OCI-LY7 (cell line): Measurements from ENCODE around the gene DEPDC1. TPM values are rescaled to one million over a fixed set of nuclear protein-coding genes. Genes with fewer than 3 reads are reported as not detected.
"Not testable (repeated sequence)": the region's sequence is repeated elsewhere in the genome, so short reads cannot be mapped to it uniquely, and the experiment has no call there.

Source experiments
- BruUV-seq: library from RNA; stranded (reverse); fragments of 400-500 nt; replicated peaks from 2 replicates; lab custom pipeline; 2021; lab: Mats Ljungman, UMichigan
- CTCF ChIA-PET: fragments of 300-600 bp; sonication (Branson Sonifier 250); formaldehyde crosslinking; loops from one replicate; lab custom pipeline; 2022; ENCODE audit warnings: antibody characterized with exemption; ENCODE audit not compliant: unreplicated experiment; lab: Charles Lee
- POLR2A ChIA-PET: fragments of 300-600 bp; sonication (Branson Sonifier 250); formaldehyde crosslinking; loops from one replicate; lab custom pipeline; 2022; ENCODE audit warnings: antibody characterized with exemption; lab: Charles Lee
- DNase-seq: peaks from one replicate; pipeline ENCODE4 v3.0.0-alpha.2; 2015; ENCODE audit warnings: low spot score
- H2AFZ ChIP-seq: fragments of 200-600 bp; sonication (generic), shearing (Covaris generic); 2 replicates; pipeline ENCODE4 v1.6.1; 2014; ENCODE audit warnings: mild to moderate bottlenecking, antibody characterized with exemption, low read length, moderate library complexity
- H3K27ac ChIP-seq: fragments of 200-600 bp; sonication (generic); 2 replicates; pipeline ENCODE4 v1.5.1; 2014; ENCODE audit warnings: mixed run types, low read depth, mild to moderate bottlenecking, moderate library complexity, low read length, inconsistent platforms; ENCODE audit not compliant: poor library complexity, severe bottlenecking
- H3K36me3 ChIP-seq: fragments of 200-600 bp; sonication (generic); 2 replicates; pipeline ENCODE4 v1.6.1; 2014; ENCODE audit warnings: mild to moderate bottlenecking, antibody characterized with exemption, low read length, moderate library complexity, mixed read lengths; ENCODE audit not compliant: insufficient read depth
- H3K4me1 ChIP-seq: fragments of 200-600 bp; sonication (generic); 2 replicates; pipeline ENCODE4 v1.5.1; 2014; ENCODE audit warnings: mild to moderate bottlenecking, low read length; ENCODE audit not compliant: insufficient read depth, poor library complexity, severe bottlenecking
- H3K4me2 ChIP-seq: fragments of 200-600 bp; sonication (generic); 2 replicates; pipeline ENCODE4 v1.6.1; 2014; ENCODE audit warnings: mild to moderate bottlenecking, low read length
- H3K4me3 ChIP-seq: fragments of 200-600 bp; sonication (generic); 2 replicates; pipeline ENCODE4 v1.5.1; 2014; ENCODE audit warnings: mild to moderate bottlenecking, low read depth, low read length; ENCODE audit not compliant: poor library complexity, severe bottlenecking
- H3K79me2 ChIP-seq: fragments of 200-600 bp; sonication (generic); 2 replicates; pipeline ENCODE4 v1.6.1; 2016; ENCODE audit warnings: low read depth, mild to moderate bottlenecking, low read length, moderate library complexity, mixed read lengths; ENCODE audit not compliant: insufficient read depth
- H3K9me2 ChIP-seq: fragments of 200-600 bp; sonication (generic); 2 replicates; pipeline ENCODE4 v1.6.1; 2016; ENCODE audit warnings: mild to moderate bottlenecking, low read length, mixed read lengths; ENCODE audit not compliant: insufficient read depth
- H3K9me3 ChIP-seq: fragments of 200-600 bp; sonication (generic); 2 replicates; pipeline ENCODE4 v1.6.1; 2014; ENCODE audit warnings: mild to moderate bottlenecking, mixed run types, low read length, mixed read lengths
- H4K20me1 ChIP-seq: fragments of 200-600 bp; sonication (generic); 2 replicates; pipeline ENCODE4 v1.6.1; 2014; ENCODE audit warnings: mild to moderate bottlenecking, antibody characterized with exemption, low read length, moderate library complexity, mixed read lengths; ENCODE audit not compliant: insufficient read depth
- EZH2phosphoT487 ChIP-seq: fragments of 200-600 bp; sonication (generic); IDR thresholded peaks from 2 replicates; pipeline ENCODE4 v1.6.1; 2018; ENCODE audit warnings: low read depth, borderline replicate concordance, mild to moderate bottlenecking, mixed run types, antibody characterized with exemption, low read length, moderate library complexity, mixed read lengths
- intact Hi-C: fragments of 100-400 bp; cut with micrococcal nuclease; formaldehyde crosslinking; loops from one replicate; pipeline ENCODE4 v1.10.0; 2022; ENCODE audit not compliant: unreplicated experiment
- total RNA-seq, 2 experiments: library from RNA; depleted of rRNA in 1 of 2; stranded (reverse); fragments of >200 nt in 1 of 2; shearing (Covaris generic) in 1 of 2; gene quantifications; 2 replicates each; pipeline ENCODE4 v1.2.3, GENCODE V29; 2014 to 2022
- TF ChIP-seq, protein P1 (sequence below): fragments of 200-600 bp; sonication (generic); conservative IDR thresholded peaks from 2 replicates; pipeline ENCODE4 v1.5.1; 2014; ENCODE audit warnings: mild to moderate bottlenecking, antibody characterized with exemption, low read length, moderate library complexity, mixed read lengths

Gene DEPDC1
- total RNA-seq, 2 experiments from 2014 or later: 20.6 to 45.7 TPM

DNA sequence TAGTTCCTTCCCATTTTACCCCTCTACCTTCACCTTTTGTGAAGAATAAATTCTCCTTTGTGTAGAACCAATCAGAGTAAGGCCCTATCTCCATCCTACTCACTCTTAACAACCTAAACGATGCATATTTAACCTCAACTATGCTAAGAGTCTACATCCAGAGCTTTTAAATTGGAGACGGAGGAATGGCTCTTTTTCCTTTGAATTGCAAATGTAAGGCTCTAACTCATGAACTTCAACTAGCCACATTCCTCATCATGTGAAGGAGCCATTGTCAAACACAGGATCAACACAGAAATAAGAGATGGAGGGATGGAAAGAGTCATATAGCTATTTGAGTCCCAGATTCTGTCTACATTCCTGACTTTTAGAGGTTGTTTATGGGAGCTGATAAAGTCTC lies 18.2 kb downstream of the DEPDC1 start:
- Histone ChIP-seq H2AFZ (no peak overlapping the region), H3K4me2 (no peak overlapping the region), H3K4me3 (no peak overlapping the region), H3K27ac (no peak overlapping the region), H4K20me1 (peaks cover 3% of the 10 kb centered on the region; the same call in 1 of the 2 replicates), H3K79me2 (no peaks in the 10 kb centered on the region), H3K9me2 (no peaks in the 10 kb centered on the region), H3K36me3 (peaks cover 85% of the 10 kb centered on the region), H3K4me1 (no peaks in the 10 kb centered on the region), H3K9me3 (no peaks in the 10 kb centered on the region)
- POLR2A ChIA-PET: interaction anchor here (0.6 to 3.3 kb wide), 3 partner anchors 10 to 1048 kb away, joined by 3 to 18 read pairs (median 5); partner anchors contain the start of gene DEPDC1
- BruUV-seq: no TSS peak
- intact Hi-C loops: no loop called here
- TF ChIP-seq EZH2phosphoT487: no peak
- TF ChIP-seq, protein P1, sequence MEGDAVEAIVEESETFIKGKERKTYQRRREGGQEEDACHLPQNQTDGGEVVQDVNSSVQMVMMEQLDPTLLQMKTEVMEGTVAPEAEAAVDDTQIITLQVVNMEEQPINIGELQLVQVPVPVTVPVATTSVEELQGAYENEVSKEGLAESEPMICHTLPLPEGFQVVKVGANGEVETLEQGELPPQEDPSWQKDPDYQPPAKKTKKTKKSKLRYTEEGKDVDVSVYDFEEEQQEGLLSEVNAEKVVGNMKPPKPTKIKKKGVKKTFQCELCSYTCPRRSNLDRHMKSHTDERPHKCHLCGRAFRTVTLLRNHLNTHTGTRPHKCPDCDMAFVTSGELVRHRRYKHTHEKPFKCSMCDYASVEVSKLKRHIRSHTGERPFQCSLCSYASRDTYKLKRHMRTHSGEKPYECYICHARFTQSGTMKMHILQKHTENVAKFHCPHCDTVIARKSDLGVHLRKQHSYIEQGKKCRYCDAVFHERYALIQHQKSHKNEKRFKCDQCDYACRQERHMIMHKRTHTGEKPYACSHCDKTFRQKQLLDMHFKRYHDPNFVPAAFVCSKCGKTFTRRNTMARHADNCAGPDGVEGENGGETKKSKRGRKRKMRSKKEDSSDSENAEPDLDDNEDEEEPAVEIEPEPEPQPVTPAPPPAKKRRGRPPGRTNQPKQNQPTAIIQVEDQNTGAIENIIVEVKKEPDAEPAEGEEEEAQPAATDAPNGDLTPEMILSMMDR: no peak
- CTCF ChIA-PET: no interaction called here
- no peak for DNase-seq

DNA sequence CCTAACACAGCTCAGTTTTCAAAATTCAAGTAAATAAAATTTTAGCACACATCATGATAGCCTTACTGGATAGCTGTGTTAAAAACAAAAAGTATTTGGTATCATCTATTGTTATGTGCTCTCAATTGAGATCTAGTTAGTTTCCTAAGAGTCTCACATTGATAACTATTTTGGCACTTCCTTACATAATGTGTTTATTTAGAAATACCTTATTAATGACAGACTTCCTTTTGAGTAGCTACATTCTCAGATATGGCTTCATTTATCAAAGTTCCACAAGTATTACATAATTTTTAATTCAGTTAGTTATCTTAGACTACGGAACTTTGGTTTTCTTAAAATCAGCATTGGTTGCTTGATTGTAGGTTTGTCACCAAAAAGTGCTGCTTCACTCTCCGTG lies 20.3 kb downstream of the DEPDC1 start:
- DNase-seq, H3K4me1 ChIP-seq, BruUV-seq, CTCF ChIA-PET, intact Hi-C loops, H3K27ac ChIP-seq, H3K9me3 ChIP-seq, POLR2A ChIA-PET, H3K4me3 ChIP-seq, H3K79me2 ChIP-seq, H4K20me1 ChIP-seq, H3K4me2 ChIP-seq, H2AFZ ChIP-seq, H3K9me2 ChIP-seq: not testable (repeated sequence)
- peaks cover 65% of the 10 kb centered on the region for H3K36me3 ChIP-seq

- Histone ChIP-seq H3K79me2 (no peaks in the 10 kb centered on the region), H3K4me2 (no peak overlapping the region), H3K4me1 (no peaks in the 10 kb centered on the region), H4K20me1 (no peaks in the 10 kb centered on the region), H3K4me3 (no peak overlapping the region), H3K27ac (no peak overlapping the region), H3K9me2 (no peaks in the 10 kb centered on the region), H2AFZ (no peak overlapping the region), H3K36me3 (peaks cover 29% of the 10 kb centered on the region), H3K9me3 (no peaks in the 10 kb centered on the region)
- TF ChIP-seq EZH2phosphoT487: no peak
- TF ChIP-seq, protein P1: no peak
- ChIA-PET POLR2A (interaction anchor here (1.0 to 1.3 kb wide), 2 partner anchors 11 to 22 kb away, joined by 4 read pairs; no protein-coding TSS in a partner anchor), CTCF (no interaction called here)
- intact Hi-C loops: no loop called here
- no TSS peak for BruUV-seq
- DNase-seq: no peak
These were observed 23.8 kb downstream of the DEPDC1 start for GRCh38 chr1:68473060-68473459.
